ENCODE results near the gene SRGAP3. TPM values are rescaled to one million over a fixed set of nuclear protein-coding genes. Genes with fewer than 3 reads are reported as not detected.

Gene SRGAP3
- total and polyA plus RNA-seq, 2 experiments from 2014 or later = 0.89 to 1.7 TPM

DNA sequence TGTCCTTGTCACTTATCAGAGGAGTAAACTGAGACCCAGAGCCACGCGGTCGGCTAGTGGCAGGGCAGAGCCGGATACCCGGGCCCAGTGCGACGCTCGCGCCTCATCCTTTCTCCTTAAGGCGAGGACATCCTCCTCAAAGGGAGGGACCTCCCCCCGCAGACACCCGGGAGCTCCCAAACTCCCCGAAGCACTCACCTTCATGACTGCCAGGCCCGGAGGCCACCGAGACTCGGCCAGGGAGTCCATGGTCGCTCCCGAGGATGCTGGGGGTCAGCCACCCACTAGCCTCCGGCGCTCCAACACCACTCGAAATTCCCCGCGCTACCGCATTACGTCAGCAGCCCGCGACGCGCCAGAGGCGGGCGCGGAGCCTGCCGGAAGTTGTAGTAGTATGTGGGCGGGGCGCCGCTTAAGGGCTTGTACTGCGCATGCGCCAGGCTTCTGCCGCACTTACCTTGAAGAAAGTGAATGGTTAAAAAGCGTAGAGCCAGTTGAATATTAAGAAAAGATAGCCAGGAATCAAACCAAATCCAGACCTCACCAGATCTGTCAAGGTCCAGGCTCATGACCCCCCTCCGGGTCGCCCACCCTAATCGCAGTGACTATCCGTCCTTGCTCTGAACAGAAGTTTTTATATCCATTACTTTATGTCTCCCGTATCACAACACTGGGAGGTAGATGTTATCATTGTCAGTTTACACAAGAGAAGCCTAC is 286.2 kb downstream of the SRGAP3 start, which contains the start of gene RAD18:
RAD18 (minus strand) TSS at position 336 of the 717 bp plus-strand sequence; CDS start at position 249, 87 bp downstream.
- in situ Hi-C loops (cut with MboI) = no loop called here
- H3K9me3 ChIP-seq (ENCODE audit: low read depth) = no peaks in the 10 kb centered on the region
- H3K27ac ChIP-seq = peak within 1 kb of the TSS; percentile 73
- peaks cover 3% of the 10 kb centered on the region; the same call in 1 of the 2 replicates for H3K36me3 ChIP-seq (ENCODE audit: low read depth)
- peaks cover 50% of the 10 kb centered on the region for H3K79me2 ChIP-seq (ENCODE audit: insufficient read depth)
- peak within 1 kb of the TSS; percentile 86 for H3K9ac ChIP-seq
- no peaks in the 10 kb centered on the region for H3K9me2 ChIP-seq (ENCODE audit: insufficient read depth)
- TF ChIP-seq EZH2 (IDR thresholded peaks at IDR 0.05; ENCODE audit: insufficient read depth, poor library complexity, severe bottlenecking) (no peak), EZH2phosphoT487 (IDR thresholded peaks at IDR 0.05; ENCODE audit: insufficient read depth, low read depth) (no peak)
- H3F3A ChIP-seq (ENCODE audit: insufficient read depth) = peaks cover 15% of the 10 kb centered on the region
- H2AFZ ChIP-seq = peak within 1 kb of the TSS; percentile 99
- no peaks in the 10 kb centered on the region for H3K27me3 ChIP-seq (replicated peaks; ENCODE audit: insufficient read depth)
- 0 to 1% methylated on average over 44 to 45 of the region's 45 CpGs for WGBS, 2 experiments (ENCODE audit: low coverage in 1 of 2, low lambda C conversion rate in 2 of 2, missing lambda C conversion rate in 2 of 2)
- H3K4me2 ChIP-seq (ENCODE audit: unreplicated experiment) = peak within 1 kb of the TSS; percentile 81
- peak; percentile 94 for DNase-seq
- H3K4me1 ChIP-seq (ENCODE audit: insufficient read depth) = peaks cover 42% of the 10 kb centered on the region
- no peaks in the 10 kb centered on the region for H4K20me1 ChIP-seq (ENCODE audit: insufficient read depth)
- H3K4me3 ChIP-seq = peak within 1 kb of the TSS; percentile 88

GRCh38 chr3:8962226-8962861 is 287.1 kb downstream of the SRGAP3 start:
- DNase-seq = peak; percentile 27
- peak overlapping the region; percentile 81 for H3K4me2 ChIP-seq (ENCODE audit: unreplicated experiment)
- H3K9me2 ChIP-seq (ENCODE audit: insufficient read depth) = no peaks in the 10 kb centered on the region
- in situ Hi-C loops (cut with MboI) = no loop called here
- H3K27me3 ChIP-seq (replicated peaks; ENCODE audit: insufficient read depth) = no peaks in the 10 kb centered on the region
- H3K79me2 ChIP-seq (ENCODE audit: insufficient read depth) = peaks cover 59% of the 10 kb centered on the region
- H3F3A ChIP-seq (ENCODE audit: insufficient read depth) = peaks cover 15% of the 10 kb centered on the region
- H2AFZ ChIP-seq = peak overlapping the region; percentile 99
- H3K4me3 ChIP-seq = peak overlapping the region; percentile 88
- no peaks in the 10 kb centered on the region for H4K20me1 ChIP-seq (ENCODE audit: insufficient read depth)
- peaks cover 42% of the 10 kb centered on the region for H3K4me1 ChIP-seq (ENCODE audit: insufficient read depth)
- H3K36me3 ChIP-seq (ENCODE audit: low read depth) = peaks cover 7% of the 10 kb centered on the region; the same call in 1 of the 2 replicates
- TF ChIP-seq EZH2phosphoT487 (IDR thresholded peaks at IDR 0.05; ENCODE audit: insufficient read depth, low read depth) (no peak), EZH2 (IDR thresholded peaks at IDR 0.05; ENCODE audit: insufficient read depth, poor library complexity, severe bottlenecking) (no peak)
- WGBS, 2 experiments (ENCODE audit: low coverage in 1 of 2, low lambda C conversion rate in 2 of 2, missing lambda C conversion rate in 2 of 2) = 25 to 30% methylated on average over 6 of the region's 6 CpGs
- peak overlapping the region; percentile 73 for H3K27ac ChIP-seq
- no peaks in the 10 kb centered on the region for H3K9me3 ChIP-seq (ENCODE audit: low read depth)
- peak overlapping the region; percentile 86 for H3K9ac ChIP-seq

- Histone ChIP-seq H3K4me3 (no peak overlapping the region), H3K27ac (no peak overlapping the region), H3F3A (ENCODE audit: insufficient read depth) (peaks cover 13% of the 10 kb centered on the region), H2AFZ (no peak overlapping the region), H4K20me1 (ENCODE audit: insufficient read depth) (no peaks in the 10 kb centered on the region), H3K9ac (no peak overlapping the region), H3K4me2 (ENCODE audit: unreplicated experiment) (no peak overlapping the region), H3K79me2 (ENCODE audit: insufficient read depth) (peaks cover 86% of the 10 kb centered on the region), H3K9me2 (ENCODE audit: insufficient read depth) (no peaks in the 10 kb centered on the region), H3K4me1 (ENCODE audit: insufficient read depth) (peaks cover 36% of the 10 kb centered on the region), H3K27me3 (replicated peaks; ENCODE audit: insufficient read depth) (no peaks in the 10 kb centered on the region), H3K36me3 (ENCODE audit: low read depth) (peaks cover 7% of the 10 kb centered on the region; the same call in 1 of the 2 replicates), H3K9me3 (ENCODE audit: low read depth) (no peaks in the 10 kb centered on the region)
- in situ Hi-C loops (cut with MboI) = no loop called here
- TF ChIP-seq EZH2phosphoT487 (IDR thresholded peaks at IDR 0.05; ENCODE audit: insufficient read depth, low read depth) (no peak), EZH2 (IDR thresholded peaks at IDR 0.05; ENCODE audit: insufficient read depth, poor library complexity, severe bottlenecking) (no peak)
- no peak for DNase-seq
- WGBS, 2 experiments (ENCODE audit: low coverage in 1 of 2, low lambda C conversion rate in 2 of 2, missing lambda C conversion rate in 2 of 2) = 90 to 93% methylated on average over 8 of the region's 8 CpGs
Measured at GRCh38 chr3:8959668-8960067, 289.8 kb downstream of the SRGAP3 start.

DNA sequence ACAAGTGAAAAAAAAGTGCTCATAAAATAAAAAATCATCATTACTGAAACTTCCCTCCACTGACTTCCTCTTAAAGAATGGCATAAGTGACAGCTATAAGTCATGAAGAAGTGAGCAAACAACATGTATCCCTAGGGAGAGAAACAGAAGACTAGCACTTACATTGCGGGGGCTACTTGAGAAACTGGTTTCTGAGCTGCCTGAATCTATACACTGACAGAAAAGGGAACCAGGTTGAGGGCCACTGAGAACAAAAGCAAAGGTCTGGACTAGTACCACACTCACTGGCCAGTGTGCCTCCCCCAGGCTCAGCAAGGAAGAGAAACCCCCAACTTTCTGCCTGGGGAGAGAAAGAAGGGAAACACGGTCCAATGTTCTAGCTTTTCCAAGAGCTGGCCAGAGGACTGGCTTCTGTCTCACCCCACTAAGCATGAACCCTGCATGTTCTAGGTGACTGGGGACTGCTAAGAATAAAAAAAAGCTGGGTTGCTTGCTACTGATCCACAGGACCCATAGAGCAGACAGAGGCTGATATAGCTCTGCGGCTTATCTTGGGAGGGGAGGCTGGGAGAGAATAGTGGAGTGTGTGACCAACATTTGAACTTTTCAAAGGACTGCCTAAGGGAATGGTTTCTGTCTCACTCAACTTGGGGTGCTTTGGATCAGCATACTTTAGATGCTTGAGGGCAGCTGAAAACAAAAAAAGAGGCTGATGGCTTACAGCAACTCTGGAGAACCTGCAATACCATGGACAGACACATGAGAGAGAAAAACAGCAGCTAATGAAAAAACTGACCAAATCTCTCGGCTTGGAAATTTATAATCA is 294.3 kb downstream of the SRGAP3 start:
- Histone ChIP-seq H4K20me1 (ENCODE audit: insufficient read depth) (no peaks in the 10 kb centered on the region), H3K9ac (no peak overlapping the region), H3K4me1 (ENCODE audit: insufficient read depth) (peaks cover 15% of the 10 kb centered on the region), H3K4me2 (ENCODE audit: unreplicated experiment) (no peak overlapping the region), H3F3A (ENCODE audit: insufficient read depth) (no peaks in the 10 kb centered on the region), H3K9me3 (ENCODE audit: low read depth) (no peaks in the 10 kb centered on the region), H3K79me2 (ENCODE audit: insufficient read depth) (peaks cover 99% of the 10 kb centered on the region), H3K9me2 (ENCODE audit: insufficient read depth) (no peaks in the 10 kb centered on the region), H3K27me3 (replicated peaks; ENCODE audit: insufficient read depth) (no peaks in the 10 kb centered on the region), H3K4me3 (no peak overlapping the region), H2AFZ (no peak overlapping the region), H3K36me3 (ENCODE audit: low read depth) (peaks cover 7% of the 10 kb centered on the region; the same call in 1 of the 2 replicates), H3K27ac (no peak overlapping the region; the same call in 1 of the 2 replicates)
- in situ Hi-C loops (cut with MboI) = no loop called here
- DNase-seq = peak; percentile 36
- no peak for TF ChIP-seq EZH2phosphoT487 (IDR thresholded peaks at IDR 0.05; ENCODE audit: insufficient read depth, low read depth)
- TF ChIP-seq EZH2 (IDR thresholded peaks at IDR 0.05; ENCODE audit: insufficient read depth, poor library complexity, severe bottlenecking) = no peak
- WGBS, 2 experiments (ENCODE audit: low coverage in 1 of 2, low lambda C conversion rate in 2 of 2, missing lambda C conversion rate in 2 of 2) = 96 to 97% methylated on average over 4 of the region's 4 CpGs
